COLO829 (cell line): ENCODE measurements around the gene TIGIT.
"Not testable (repeated sequence)": the region's sequence is repeated elsewhere in the genome, so short reads cannot be mapped to it uniquely, and the experiment has no call there.

Experiments used
- DNase-seq: peaks from one replicate; pipeline ENCODE4 v3.0.0; 2012; ENCODE audit warnings: low spot score

The TIGIT gene

DNA sequence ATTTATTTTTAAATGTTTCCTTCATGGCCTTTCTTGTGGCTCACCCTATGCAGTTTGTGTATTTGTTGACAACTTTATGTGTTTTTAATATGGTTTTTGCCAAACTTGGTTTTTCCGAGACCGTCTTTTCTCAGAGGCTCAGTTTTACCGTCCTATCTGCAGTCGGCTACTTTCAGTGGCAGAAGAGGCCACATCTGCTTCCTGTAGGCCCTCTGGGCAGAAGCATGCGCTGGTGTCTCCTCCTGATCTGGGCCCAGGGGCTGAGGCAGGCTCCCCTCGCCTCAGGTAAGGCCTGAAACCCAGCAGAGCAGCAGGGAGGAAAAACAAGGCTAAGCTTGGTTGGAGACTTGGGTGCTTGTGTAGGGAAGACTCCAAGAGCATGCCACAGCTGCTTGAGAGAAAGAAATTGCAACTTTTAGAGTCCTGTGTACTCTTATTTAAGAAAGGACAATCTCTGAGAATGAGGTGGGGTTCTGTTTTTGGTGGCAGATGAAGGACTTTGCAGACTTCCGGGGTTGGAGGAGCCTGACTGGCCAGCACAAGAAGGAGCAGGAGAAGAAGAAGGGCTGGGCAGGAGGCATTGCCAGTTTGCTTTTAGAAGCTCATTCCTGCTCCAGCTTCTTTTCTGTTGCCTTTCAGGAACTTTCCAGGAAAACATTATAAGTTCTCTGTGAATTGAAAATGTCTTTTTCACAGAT lies at the start of gene TIGIT:
TIGIT (plus strand) TSS at position 191 of the 698 bp plus-strand sequence; CDS start at position 225, 34 bp downstream.
- DNase-seq, result no peak

DNA sequence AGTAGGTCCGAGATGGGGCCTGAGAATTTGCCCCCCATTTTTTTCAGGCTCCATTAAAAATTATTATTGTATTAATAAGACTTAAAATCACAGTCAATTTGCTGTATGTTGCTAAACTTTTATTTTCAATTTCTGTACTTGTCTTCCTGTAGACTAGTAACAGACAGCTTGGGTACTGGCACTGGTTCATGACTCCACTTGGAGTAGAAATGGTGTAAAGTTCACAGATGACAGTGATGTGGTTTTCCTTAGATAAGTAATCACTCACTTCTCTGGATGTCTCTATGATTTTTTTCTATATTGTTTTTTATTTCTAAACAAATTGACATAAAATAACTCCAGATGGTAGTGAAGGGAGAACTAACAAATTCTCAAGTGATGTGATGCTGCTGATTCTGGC lies 40.9 kb upstream of the TIGIT start:
- DNase-seq, result no peak

DNA sequence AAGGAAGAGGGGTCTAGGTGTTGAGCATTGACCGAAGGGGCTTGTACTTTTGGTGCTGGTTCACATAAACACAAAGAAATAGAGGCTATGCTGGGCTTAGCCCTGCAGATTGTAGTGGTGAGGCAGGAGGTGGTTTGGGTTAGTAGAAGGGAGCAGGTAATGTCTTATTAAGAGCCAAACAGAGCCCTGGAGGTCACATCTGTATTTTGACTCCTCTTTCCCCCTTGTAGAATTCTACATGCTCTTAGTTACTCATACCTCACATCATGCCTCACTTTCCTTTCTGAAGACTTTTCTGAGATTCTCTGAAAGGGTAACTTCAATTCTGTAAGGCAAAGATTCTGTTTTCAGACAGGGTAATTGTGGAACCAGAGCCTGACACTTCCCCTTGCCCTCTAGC lies 40.3 kb upstream of the TIGIT start:
- DNase-seq, result no peak

DNA sequence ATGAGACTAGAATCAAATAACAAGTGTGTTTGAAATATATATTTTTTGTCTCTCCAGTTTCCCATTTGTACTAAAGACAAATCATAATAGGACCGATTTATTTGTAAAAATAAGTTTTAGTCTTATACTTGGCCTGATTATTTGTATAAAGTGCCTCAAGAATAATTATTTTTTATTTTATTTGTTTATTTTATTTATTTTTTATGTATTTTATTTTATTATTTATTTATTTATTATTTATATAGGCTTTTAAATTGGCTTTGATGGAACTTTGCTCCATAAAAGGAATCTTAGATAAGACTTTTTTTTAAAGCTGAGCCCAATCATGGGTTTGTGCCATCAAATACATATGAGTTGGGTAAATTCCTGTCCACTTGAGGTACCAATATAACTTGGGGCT lies 34.3 kb upstream of the TIGIT start:
- no peak for DNase-seq

DNA sequence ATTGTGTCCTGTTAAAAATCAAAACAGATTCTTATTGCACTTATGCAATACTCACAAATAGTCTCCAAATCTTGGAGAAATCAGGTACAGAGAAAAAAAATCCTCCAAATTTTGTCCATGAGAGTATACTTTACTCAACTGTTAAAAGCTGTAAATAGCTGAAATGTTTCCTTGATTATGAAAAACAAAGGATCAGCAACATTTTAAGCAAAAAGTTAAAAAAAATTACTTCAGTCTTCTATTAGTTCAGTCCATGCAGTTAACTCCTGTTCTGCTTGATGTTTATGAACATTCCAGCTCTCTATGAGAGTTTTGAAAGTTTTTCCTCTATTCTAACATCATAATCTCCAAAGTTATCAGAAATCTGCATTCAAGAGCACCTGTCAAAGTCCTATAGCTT lies 33.7 kb upstream of the TIGIT start:
- no peak for DNase-seq

DNA sequence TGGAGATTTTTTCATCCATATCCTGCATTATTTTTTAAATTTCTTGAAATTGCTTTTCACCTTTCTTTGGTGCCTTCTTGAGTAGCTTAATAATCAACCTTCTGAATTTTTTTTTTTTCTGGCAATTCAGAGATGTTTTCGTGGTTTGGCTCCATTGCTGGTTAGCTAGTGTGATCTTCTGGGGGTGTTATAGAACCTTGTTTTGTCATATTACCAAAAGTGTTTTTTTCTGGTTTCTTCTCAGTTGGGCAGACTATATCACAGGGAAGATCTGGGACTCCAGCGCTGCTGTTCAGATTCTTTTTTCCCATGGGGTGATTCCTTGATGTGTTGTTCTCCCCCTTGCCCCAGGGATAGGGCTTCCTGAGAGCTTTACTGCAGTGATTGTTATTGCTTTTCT lies 23.8 kb upstream of the TIGIT start:
- DNase-seq, result no peak

DNA sequence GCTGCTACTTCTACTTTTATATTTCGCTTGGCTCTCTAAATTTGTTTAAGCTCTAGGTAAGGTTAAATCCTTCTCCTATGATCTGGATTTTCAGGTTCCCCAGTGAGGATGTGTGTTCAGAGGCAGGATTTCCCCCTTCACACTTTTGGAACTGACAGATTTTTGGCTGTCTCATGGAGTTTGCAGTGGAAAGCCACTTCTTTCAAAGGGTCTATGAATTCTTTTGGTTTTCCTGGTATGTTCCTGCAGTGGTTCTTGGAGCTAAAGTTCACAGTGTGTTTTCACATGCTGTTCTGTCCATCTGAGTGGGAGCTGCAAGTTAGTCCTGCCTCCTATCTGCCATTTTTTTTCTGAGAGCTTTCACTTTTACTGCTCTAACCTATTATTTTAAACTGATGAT lies 21.6 kb upstream of the TIGIT start:
- no peak for DNase-seq

DNA sequence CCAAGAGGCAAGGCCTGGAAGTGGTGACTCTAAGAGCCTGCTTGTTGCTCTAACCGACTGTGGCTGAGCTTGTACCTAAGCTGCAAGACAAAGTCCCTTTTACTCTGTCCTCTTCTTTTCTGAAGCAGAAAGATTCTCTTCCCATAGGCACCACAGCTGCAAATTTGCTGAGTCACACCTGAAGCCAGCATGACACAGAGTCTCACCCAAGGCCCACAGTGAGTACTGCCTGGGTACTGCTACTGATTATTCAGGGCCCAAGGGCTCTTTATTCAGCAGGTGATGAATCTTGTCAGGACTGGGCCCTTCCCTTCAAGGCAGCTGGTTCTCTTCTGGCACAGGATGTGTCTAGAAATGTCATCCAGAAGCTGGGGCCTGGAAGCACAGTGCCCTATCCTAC lies 18.9 kb upstream of the TIGIT start:
- no peak for DNase-seq

DNA sequence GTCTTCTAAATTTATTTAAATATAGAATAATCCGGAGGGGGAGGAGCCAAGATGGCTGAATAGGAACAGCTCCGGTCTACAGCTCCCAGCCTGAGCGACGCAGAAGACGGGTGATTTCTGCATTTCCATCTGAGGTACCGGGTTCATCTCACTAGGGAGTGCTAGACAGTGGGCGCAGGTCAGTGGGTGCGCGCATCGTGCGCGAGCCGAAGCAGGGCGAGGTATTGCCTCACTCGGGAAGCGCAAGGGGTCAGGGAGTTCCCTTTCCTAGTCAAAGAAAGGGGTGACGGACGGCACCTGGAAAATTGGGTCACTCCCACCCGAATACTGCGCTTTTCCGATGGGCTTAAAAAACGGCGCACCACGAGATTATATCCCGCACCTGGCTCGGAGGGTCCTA lies 17.0 kb upstream of the TIGIT start:
- DNase-seq, result not testable (repeated sequence)

DNA sequence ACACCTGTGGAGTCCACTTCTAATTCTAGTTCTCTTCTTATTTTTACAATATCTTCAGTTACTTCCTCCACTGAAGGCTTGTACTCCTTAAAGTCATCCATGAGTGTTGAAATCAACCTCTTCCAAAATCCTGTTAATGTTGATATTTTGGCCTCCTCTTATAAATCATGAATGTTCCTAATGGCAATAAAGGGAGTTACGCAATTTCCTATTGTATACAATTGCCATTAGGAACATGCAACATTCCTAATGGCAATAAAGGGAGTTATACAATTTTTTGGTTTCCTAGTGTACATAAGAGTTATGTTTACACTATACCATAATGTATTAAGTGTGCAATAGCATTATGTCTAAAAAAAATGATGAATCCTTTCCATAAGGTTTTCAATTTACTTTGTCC lies 9.2 kb upstream of the TIGIT start:
- no peak for DNase-seq

DNA sequence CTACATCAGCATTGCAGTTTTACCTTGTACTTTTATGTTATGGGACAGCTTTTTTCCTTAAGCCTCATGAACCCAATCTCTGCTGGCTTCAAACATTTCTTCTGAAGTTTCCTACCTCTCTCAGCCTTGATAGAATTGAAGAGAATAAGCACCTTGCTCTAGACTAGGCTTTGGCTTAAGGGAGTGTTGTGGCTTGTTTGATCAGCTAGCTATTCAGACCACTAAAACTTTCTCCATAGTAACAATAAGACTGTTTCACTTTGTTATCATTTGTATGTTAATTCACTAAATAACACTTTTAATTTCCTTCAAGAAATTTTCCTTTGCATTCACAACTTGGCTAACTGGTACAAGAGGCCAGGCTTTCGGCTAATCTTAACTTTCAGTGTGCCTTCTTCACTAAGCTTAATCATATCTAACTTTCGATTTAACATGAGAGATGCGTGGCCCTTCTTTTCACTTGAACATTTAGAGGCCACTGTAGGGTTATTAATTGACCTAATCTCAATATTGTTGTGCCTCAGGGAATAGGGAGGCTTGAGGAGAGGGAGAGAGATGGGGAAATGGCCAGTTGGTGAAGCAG lies 8.1 kb upstream of the TIGIT start:
- no peak for DNase-seq

DNA sequence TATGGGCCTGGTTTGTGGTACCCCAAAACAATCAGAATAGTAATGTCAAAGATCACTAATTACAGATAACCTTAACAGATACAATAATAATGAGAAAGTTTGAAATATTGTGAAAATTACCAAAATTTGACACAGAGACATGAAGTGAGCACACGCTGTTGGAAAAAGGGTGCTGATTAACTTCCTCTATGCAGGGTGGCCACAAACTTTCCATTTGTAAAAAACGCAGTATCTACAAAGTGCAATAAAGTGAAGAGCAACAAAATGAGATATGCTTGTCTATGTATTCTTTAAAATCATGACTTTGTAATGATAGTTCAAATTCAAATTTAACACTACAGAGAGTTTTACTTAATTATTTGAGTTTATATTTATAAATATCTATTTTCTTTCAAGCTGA lies 7.6 kb upstream of the TIGIT start:
- DNase-seq, result no peak

DNA sequence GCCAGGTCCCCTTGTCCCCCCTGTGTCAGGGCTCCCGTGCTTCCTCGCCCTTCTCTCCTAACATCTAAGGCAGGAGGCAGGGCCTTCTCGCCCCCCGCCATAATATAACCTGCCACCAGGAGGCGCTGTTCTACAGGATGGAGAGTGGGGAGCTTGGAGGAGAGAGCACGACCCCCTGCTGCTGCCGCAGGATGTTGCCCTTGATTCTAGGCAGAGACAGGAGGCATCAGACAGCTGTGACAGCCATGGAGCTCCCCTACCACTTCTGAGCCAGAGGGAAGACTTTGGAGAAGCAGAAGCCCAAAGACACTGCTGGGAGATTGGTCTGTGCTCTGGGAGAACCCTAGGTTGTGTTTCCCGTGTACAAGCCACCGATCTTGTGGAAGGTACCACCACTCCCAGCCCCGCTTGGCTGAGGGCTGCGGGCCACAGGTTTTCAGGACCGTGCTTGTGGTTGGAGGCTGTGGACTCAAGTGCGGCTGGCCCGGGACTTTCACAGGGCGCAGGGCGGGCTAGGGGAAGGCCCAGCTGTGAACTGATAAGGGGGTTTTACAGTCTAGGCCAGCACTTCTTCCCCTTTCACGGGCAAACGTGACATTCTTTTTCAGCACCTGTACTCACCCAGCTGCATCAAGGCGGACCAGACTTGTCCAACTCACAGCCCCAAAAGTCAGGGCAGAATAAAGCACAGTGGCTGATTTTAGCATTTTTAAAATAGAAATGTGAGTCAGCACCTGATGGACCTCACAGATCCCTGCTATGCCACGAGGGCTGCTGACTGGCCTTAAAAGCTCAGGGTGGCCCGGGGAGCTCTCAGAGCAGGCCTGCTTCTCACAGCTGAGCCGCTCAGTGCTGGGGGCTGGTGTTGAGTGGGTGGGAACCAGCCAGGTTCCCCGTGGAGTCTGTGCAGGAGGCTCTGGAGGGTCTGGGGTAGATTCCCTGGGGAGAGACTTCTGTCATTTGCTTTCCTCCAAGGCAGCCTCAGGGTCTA lies 2.6 kb upstream of the TIGIT start:
- peak; percentile 79 for DNase-seq

DNA sequence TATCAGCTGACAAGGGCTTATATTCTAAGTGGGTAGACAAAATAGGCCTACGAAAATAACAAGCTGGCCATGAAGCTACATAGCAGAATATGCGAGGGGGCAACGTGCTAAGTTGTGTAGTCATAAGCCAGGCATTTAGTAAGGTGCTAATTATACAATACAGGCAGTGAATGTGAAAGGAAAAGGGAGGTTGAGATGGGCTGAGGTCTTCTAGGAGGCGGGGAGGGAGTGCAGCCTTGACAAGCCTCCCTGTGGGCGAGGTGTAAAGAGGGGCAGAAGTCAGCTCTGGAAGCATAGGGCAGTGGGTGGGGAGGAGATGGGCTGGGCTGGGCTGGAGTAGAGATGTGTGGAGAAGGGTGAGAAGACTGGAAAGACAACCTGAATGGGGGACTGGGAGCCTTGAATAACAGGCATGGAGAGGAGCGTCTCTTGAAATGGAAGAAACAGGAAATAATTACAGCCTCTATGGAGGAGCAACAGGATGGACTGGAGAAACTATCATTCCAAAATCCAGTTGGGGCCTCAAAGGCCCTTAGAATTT lies 1.2 kb downstream of the TIGIT start:
- no peak for DNase-seq

DNA sequence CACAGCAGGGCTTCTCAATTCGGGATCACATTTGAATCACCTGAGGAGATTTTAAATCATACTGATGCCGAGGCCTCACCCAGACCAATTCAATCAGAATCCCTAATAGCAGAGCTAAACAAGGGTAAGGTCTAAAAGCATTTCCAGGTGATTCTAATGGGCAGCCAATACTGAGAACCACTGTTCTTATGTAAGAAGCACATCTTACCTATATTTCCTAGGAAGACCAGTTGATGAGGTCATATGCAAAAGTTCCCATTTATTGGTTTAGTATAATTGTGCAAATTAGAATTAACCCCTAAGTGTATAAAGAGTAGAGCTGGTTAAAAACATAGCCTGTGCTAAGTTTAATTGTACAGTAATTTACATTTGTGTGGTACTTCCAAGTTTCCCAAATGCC lies 2.1 kb downstream of the TIGIT start:
- no peak for DNase-seq

DNA sequence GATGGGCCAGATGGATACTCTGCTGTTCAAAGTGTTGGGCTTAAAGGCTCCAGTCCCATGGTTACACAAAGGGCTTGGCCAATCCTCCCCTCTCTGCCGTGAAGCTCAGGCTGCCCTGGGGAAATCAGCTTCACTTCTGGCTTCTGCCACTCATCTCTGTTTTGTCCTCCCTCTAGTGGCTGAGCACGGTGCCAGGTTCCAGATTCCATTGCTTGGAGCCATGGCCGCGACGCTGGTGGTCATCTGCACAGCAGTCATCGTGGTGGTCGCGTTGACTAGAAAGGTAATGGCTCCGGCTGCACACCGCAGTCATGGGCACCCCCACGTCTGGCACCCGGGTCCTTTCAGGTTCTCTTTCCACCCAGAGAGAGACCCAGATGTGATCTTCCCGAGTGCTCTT lies 5.6 kb downstream of the TIGIT start:
- DNase-seq, result peak; percentile 75

DNA sequence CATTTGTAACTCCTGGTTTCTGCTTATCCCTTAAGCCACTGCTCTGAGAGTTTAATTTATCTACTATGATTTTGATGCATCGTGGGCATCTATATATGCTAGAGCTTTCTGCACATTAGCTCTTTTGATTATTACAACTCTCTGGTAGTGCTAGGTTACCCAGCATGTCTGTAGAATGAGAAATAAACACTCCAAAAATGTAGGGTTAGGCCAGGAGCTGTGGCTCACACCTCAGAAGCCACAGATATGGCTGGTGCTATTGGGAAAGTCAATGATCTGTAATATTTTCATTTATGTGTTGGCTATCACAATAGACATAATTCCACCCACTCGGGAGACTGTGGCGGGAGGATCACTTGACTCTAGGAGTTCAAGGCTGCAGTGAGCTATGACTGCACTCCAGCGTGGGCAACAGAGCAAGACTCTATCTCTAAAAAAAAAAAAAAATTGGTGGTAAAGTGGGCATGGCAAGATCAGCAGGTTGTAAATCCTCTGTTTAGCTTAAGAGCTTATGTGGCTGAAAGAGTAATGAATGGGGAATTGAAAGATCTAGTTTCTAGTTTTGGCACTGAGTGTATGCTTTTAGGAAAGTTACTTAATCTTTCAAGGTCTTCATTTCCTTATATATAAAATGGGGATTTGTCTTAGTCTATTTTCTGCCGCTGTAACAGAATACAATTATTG lies 6.3 kb downstream of the TIGIT start:
- DNase-seq, result no peak

DNA sequence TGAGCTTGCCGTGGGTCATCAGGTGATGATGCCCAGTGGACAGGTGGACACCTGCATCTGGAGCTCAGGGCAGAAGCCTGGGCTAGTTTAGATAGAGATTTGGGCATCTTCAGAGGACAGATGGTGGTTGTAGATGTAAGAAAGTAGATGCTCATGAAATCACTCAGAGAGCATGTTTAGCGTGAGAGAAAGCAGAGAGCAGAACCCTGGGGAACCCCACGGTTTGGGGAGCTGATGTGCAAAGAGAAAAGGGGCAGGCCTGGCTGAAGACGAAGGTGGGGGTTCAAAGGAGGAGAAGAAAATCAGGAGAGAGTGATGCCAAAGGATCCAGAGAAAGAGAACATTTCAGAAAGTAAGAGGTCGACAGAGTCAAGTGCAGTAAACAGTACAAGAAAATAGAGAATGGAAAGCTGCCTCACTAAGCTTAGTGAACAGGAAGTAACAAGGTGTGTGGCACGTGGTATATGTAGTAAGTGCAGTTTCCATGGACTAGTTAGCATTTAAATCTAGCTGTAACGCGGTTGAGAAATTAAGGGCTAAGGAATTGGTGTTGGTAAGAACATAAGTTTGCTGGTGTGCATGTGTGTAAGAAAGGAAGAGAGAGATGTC lies 13.5 kb downstream of the TIGIT start:
- DNase-seq, result no peak

DNA sequence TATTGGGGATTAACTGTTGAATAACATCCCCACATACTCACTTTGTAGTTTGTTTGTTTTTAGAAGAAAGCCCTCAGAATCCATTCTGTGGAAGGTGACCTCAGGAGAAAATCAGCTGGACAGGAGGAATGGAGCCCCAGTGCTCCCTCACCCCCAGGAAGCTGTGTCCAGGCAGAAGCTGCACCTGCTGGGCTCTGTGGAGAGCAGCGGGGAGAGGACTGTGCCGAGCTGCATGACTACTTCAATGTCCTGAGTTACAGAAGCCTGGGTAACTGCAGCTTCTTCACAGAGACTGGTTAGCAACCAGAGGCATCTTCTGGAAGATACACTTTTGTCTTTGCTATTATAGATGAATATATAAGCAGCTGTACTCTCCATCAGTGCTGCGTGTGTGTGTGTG lies 14.0 kb downstream of the TIGIT start:
- DNase-seq, result no peak

DNA sequence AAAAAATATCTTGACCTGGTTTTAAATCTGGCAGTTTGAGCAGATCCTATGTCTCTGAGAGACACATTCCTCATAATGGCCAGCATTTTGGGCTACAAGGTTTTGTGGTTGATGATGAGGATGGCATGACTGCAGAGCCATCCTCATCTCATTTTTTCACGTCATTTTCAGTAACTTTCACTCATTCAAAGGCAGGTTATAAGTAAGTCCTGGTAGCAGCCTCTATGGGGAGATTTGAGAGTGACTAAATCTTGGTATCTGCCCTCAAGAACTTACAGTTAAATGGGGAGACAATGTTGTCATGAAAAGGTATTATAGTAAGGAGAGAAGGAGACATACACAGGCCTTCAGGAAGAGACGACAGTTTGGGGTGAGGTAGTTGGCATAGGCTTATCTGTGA lies 14.5 kb downstream of the TIGIT start:
- no peak for DNase-seq

DNA sequence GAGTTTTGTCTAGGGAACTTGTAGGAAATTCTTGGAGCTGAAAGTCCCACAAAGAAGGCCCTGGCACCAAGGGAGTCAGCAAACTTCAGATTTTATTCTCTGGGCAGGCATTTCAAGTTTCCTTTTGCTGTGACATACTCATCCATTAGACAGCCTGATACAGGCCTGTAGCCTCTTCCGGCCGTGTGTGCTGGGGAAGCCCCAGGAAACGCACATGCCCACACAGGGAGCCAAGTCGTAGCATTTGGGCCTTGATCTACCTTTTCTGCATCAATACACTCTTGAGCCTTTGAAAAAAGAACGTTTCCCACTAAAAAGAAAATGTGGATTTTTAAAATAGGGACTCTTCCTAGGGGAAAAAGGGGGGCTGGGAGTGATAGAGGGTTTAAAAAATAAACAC lies 15.0 kb downstream of the TIGIT start:
- DNase-seq, result no peak

DNA sequence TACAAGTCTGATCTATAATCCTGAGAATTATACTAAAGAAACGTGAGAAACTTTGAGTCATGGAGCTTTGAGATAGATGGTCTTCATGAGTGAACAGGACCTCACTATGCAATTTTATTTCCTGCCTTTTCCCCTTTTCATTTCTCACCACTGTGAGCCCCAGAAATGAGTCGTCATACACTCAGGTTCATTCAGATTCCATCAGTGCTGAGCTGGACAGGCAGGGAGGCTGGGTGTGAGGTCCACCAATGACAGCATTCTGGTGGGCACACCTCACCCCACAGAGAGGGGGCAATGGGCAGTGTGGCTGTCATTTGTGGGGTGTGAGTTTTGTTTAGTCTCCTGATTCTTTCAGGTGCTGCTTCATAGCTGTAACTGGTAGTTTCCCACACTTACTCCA lies 16.9 kb downstream of the TIGIT start:
- DNase-seq, result no peak
